BE2C (cell line): Measurements from ENCODE around the gene MEGF10.

ENCODE experiments used
- DNase-seq: peaks from one replicate; pipeline ENCODE4 v3.0.0-alpha.2; 2020
- H3K27me3 ChIP-seq: fragments of 250-450 bp; sonication (Bioruptor Pico); 2 replicates; pipeline ENCODE4 v1.5.1; 2020; ENCODE audit warnings: mild to moderate bottlenecking
- H3K36me3 ChIP-seq: fragments of 250-450 bp; sonication (Bioruptor Pico); 2 replicates; pipeline ENCODE4 v1.5.1; 2020; ENCODE audit warnings: mild to moderate bottlenecking
- H3K4me1 ChIP-seq: fragments of 250-450 bp; sonication (Bioruptor Pico); 2 replicates; pipeline ENCODE4 v1.5.1; 2020
- H3K4me3 ChIP-seq: 2 replicates; pipeline ENCODE4 v1.5.1; 2011; ENCODE audit warnings: low read depth, low read length
- H3K9me3 ChIP-seq: fragments of 250-450 bp; sonication (Bioruptor Pico); 2 replicates; pipeline ENCODE4 v1.5.1; 2020
- TF ChIP-seq, protein P1 (sequence below): IDR thresholded peaks from 2 replicates; pipeline ENCODE4 v1.5.1; 2012; ENCODE audit warnings: mild to moderate bottlenecking, low read depth, low read length

Gene MEGF10

GRCh38 chr5:127418367-127418766 lies 127.8 kb downstream of the MEGF10 start:
- H3K36me3 ChIP-seq, result no peaks in the 10 kb centered on the region
- no peaks in the 10 kb centered on the region for H3K9me3 ChIP-seq
- TF ChIP-seq, protein P1, sequence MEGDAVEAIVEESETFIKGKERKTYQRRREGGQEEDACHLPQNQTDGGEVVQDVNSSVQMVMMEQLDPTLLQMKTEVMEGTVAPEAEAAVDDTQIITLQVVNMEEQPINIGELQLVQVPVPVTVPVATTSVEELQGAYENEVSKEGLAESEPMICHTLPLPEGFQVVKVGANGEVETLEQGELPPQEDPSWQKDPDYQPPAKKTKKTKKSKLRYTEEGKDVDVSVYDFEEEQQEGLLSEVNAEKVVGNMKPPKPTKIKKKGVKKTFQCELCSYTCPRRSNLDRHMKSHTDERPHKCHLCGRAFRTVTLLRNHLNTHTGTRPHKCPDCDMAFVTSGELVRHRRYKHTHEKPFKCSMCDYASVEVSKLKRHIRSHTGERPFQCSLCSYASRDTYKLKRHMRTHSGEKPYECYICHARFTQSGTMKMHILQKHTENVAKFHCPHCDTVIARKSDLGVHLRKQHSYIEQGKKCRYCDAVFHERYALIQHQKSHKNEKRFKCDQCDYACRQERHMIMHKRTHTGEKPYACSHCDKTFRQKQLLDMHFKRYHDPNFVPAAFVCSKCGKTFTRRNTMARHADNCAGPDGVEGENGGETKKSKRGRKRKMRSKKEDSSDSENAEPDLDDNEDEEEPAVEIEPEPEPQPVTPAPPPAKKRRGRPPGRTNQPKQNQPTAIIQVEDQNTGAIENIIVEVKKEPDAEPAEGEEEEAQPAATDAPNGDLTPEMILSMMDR, result no peak
- no peaks in the 10 kb centered on the region for H3K4me1 ChIP-seq
- no peaks in the 10 kb centered on the region; the same call in 1 of the 2 replicates for H3K27me3 ChIP-seq
- no peak overlapping the region for H3K4me3 ChIP-seq
- DNase-seq, result no peak

DNA sequence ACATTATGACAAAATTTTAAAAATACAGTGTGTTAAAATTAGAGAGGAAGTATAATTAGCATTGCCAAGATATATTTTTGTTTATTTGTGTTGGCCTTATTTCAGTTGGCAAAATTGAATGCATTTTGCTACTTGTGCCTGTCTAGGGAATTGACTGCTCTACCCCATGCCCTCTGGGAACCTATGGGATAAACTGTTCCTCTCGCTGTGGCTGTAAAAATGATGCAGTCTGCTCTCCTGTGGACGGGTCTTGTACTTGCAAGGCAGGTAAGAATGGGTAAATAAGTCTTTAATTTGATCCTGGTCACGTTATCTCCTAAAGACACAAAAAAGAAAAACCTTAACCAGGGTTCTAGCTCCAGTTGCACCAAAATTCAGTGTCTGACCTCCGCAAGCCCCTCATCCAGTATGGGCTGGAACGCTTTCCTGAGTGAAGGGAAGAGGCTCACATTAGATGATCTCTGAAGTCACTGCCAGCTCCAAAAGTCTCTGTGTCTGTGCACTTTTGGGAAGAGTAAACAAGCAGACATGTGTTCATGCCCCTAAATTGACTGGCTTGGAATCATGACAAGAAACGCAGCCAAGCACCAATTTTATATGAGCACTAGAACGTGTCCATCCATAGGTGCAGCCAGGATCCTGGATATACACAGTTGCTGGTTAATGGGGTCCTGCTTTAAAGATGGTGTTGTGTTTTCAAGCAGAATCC lies 128.5 kb downstream of the MEGF10 start:
- DNase-seq, result no peak
- no peaks in the 10 kb centered on the region for H3K9me3 ChIP-seq
- TF ChIP-seq, protein P1, result no peak

DNA sequence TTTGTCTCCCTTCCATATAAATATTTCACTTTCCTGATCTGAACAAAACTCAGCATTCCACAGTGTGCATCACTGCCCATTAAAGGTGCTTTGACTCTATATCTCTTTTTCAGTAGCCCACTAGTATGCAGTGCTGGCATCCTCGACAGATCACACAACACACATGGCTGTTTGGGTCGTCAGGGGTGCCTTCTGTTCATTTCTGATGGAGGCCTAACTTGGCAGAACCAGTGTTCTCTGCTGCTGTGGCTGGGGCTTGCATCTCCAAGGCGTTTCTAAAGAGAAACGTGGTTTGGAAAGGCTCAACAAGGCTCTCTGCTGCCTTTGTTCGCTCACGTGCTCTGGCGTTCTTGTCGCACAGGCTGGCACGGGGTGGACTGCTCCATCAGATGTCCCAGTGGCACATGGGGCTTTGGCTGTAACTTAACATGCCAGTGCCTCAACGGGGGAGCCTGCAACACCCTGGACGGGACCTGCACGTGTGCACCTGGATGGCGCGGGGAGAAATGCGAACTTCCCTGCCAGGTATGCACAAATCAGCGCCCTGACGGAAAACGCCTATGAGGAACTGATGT lies 129.2 kb downstream of the MEGF10 start:
- no peaks in the 10 kb centered on the region; the same call in 1 of the 2 replicates for H3K27me3 ChIP-seq
- TF ChIP-seq, protein P1, result no peak
- H3K4me1 ChIP-seq, result no peaks in the 10 kb centered on the region
- no peaks in the 10 kb centered on the region for H3K9me3 ChIP-seq
- DNase-seq, result no peak
- H3K36me3 ChIP-seq, result no peaks in the 10 kb centered on the region
- no peak overlapping the region for H3K4me3 ChIP-seq

More for the DNA sequence above, 128.5 kb downstream of the MEGF10 start:
- Histone ChIP-seq H3K36me3 (no peaks in the 10 kb centered on the region), H3K4me1 (no peaks in the 10 kb centered on the region), H3K27me3 (no peaks in the 10 kb centered on the region; the same call in 1 of the 2 replicates), H3K4me3 (no peak overlapping the region)

DNA sequence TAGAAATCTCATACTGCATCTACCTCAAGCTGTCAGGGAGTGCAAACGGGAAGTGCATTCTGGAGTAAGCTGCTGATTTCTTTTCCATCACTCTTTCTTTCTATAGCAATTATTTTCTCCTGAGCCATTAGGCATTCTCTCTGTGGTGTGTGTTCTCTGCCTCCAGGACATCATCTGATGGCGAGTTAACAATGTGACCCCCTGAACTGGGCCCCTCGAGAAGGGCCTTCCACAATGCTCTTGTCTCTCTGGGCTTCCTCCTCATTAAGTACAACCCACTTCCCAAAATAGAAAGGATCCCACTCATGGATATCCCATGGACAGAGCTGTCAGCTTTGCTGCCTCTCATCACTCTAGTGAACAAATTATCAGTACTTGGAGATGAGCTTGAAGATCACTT lies 130.2 kb downstream of the MEGF10 start:
- Histone ChIP-seq H3K4me3 (no peak overlapping the region), H3K36me3 (no peaks in the 10 kb centered on the region), H3K27me3 (no peaks in the 10 kb centered on the region; the same call in 1 of the 2 replicates), H3K9me3 (no peaks in the 10 kb centered on the region), H3K4me1 (no peaks in the 10 kb centered on the region)
- DNase-seq, result no peak
- TF ChIP-seq, protein P1, result no peak

GRCh38 chr5:127421471-127421870 lies 130.9 kb downstream of the MEGF10 start:
- H3K4me3 ChIP-seq, result no peak overlapping the region
- TF ChIP-seq, protein P1, result no peak
- H3K27me3 ChIP-seq, result no peaks in the 10 kb centered on the region; the same call in 1 of the 2 replicates
- H3K4me1 ChIP-seq, result no peaks in the 10 kb centered on the region
- DNase-seq, result no peak
- H3K36me3 ChIP-seq, result no peaks in the 10 kb centered on the region
- no peaks in the 10 kb centered on the region for H3K9me3 ChIP-seq

- no peak for DNase-seq
- H3K9me3 ChIP-seq, result no peaks in the 10 kb centered on the region
- no peaks in the 10 kb centered on the region for H3K36me3 ChIP-seq
- TF ChIP-seq, protein P1, result no peak
- H3K4me1 ChIP-seq, result no peaks in the 10 kb centered on the region
- H3K4me3 ChIP-seq, result no peak overlapping the region
- no peaks in the 10 kb centered on the region for H3K27me3 ChIP-seq
These were observed 132.7 kb downstream of the MEGF10 start for GRCh38 chr5:127423173-127423798.
